ENCODE measurements around the gene MAP2K7. TPM values are rescaled to one million over a fixed set of nuclear protein-coding genes. Genes with fewer than 3 reads are reported as not detected.
A peak's percentile ranks its signal among the peaks of the same experiment; 100 is the strongest.
"Not testable (repeated sequence)": the region's sequence is repeated elsewhere in the genome, so short reads cannot be mapped to it uniquely, and the experiment has no call there.

MAP2K7 gene
- total RNA-seq, 1 experiment from 2014 or later: 54.0 TPM

- Histone ChIP-seq H3K27me3 (ENCODE audit: insufficient read depth, low read depth) (no peaks in the 10 kb centered on the region), H3K4me3 (peak overlapping the region; percentile 87), H3K4me1 (replicated peaks; ENCODE audit: insufficient read depth) (peaks cover 31% of the 10 kb centered on the region), H4K20me1 (ENCODE audit: insufficient read depth) (no peaks in the 10 kb centered on the region), H3K4me2 (peak overlapping the region; percentile 82), H3K9me3 (ENCODE audit: insufficient read depth, low read depth) (no peaks in the 10 kb centered on the region), H3F3A (ENCODE audit: insufficient read depth, low read depth) (peaks cover 25% of the 10 kb centered on the region), H2AFZ (peak overlapping the region; percentile 88), H3K9me2 (ENCODE audit: insufficient read depth) (no peaks in the 10 kb centered on the region), H3K27ac (no peak overlapping the region), H3K79me2 (ENCODE audit: low read depth) (peaks cover 53% of the 10 kb centered on the region), H3K36me3 (ENCODE audit: low read depth) (no peaks in the 10 kb centered on the region)
- TF ChIP-seq EZH2 (IDR thresholded peaks at IDR 0.05; ENCODE audit: low read depth) (no peak), CTCF (conservative IDR thresholded peaks at IDR 0.05) (no peak)
- ChIA-PET POLR2A (ENCODE audit: unreplicated experiment) (interaction anchor here (0.6 kb wide), 1 partner anchor 32 kb away, joined by 6 read pairs; no protein-coding TSS in a partner anchor), CTCF (interaction anchor here (0.6 kb wide), 1 partner anchor 14 kb away, joined by 10 read pairs; no protein-coding TSS in a partner anchor)
- BruUV-seq (replicated peaks): no TSS peak
- no peak for DNase-seq
- intact Hi-C loops (cut with micrococcal nuclease; ENCODE audit: unreplicated experiment): loop anchor here (2.0 kb wide), 1 partner anchor 20 kb away; no protein-coding TSS in a partner anchor
Measured at GRCh38 chr19:7888826-7889217, 14.9 kb upstream of the MAP2K7 start.

GRCh38 chr19:7893362-7894101 is 10.1 kb upstream of the MAP2K7 start:
- H3K9me2 ChIP-seq (ENCODE audit: insufficient read depth); H3K27me3 ChIP-seq (ENCODE audit: insufficient read depth, low read depth); H4K20me1 ChIP-seq (ENCODE audit: insufficient read depth); intact Hi-C loops (cut with micrococcal nuclease; ENCODE audit: unreplicated experiment); H2AFZ ChIP-seq; H3K9me3 ChIP-seq (ENCODE audit: insufficient read depth, low read depth); DNase-seq; BruUV-seq (replicated peaks); H3K36me3 ChIP-seq (ENCODE audit: low read depth); H3K4me3 ChIP-seq; CTCF ChIA-PET; POLR2A ChIA-PET (ENCODE audit: unreplicated experiment): not testable (repeated sequence)
- Histone ChIP-seq H3K4me2 (peak overlapping the region; percentile 66), H3K27ac (peak overlapping the region; percentile 82), H3K4me1 (replicated peaks; ENCODE audit: insufficient read depth) (peaks cover 48% of the 10 kb centered on the region), H3F3A (ENCODE audit: insufficient read depth, low read depth) (peaks cover 34% of the 10 kb centered on the region), H3K79me2 (ENCODE audit: low read depth) (peaks cover 69% of the 10 kb centered on the region)

GRCh38 chr19:7894612-7895309 is 8.9 kb upstream of the MAP2K7 start:
- Histone ChIP-seq H3K27ac (peak overlapping the region; percentile 82), H3K79me2 (ENCODE audit: low read depth) (peaks cover 56% of the 10 kb centered on the region), H3F3A (ENCODE audit: insufficient read depth, low read depth) (peaks cover 34% of the 10 kb centered on the region), H3K36me3 (ENCODE audit: low read depth) (0 out of 2 replicates have a peak, but pooled peaks cover 6% of the 10 kb centered on the region), H3K27me3 (ENCODE audit: insufficient read depth, low read depth) (no peaks in the 10 kb centered on the region), H3K4me1 (replicated peaks; ENCODE audit: insufficient read depth) (peaks cover 39% of the 10 kb centered on the region), H2AFZ (no peak overlapping the region; the same call in 1 of the 2 replicates), H4K20me1 (ENCODE audit: insufficient read depth) (no peaks in the 10 kb centered on the region), H3K9me2 (ENCODE audit: insufficient read depth) (no peaks in the 10 kb centered on the region), H3K4me2 (peak overlapping the region; percentile 66), H3K4me3 (peak overlapping the region; percentile 30; the same call in 1 of the 2 replicates), H3K9me3 (ENCODE audit: insufficient read depth, low read depth) (no peaks in the 10 kb centered on the region)
- TF ChIP-seq CTCF (conservative IDR thresholded peaks at IDR 0.05) (no peak; the same call in 1 of the 2 replicates), EZH2 (IDR thresholded peaks at IDR 0.05; ENCODE audit: low read depth) (no peak)
- intact Hi-C loops (cut with micrococcal nuclease; ENCODE audit: unreplicated experiment): loop anchor here (1.0 kb wide), 1 partner anchor 9 kb away; the partner anchor contains the start of gene MAP2K7
- ChIA-PET CTCF (no interaction called here), POLR2A (ENCODE audit: unreplicated experiment) (interaction anchor here (0.6 to 0.7 kb wide), 2 partner anchors 26 to 774 kb away, joined by 4 to 39 read pairs; no protein-coding TSS in a partner anchor)
- TSS peak; percentile 67 for BruUV-seq (replicated peaks)
- peak; percentile 92 for DNase-seq
